HCEC 1CT (cell line): Measurements from ENCODE around the gene LRRC61.
A peak's percentile ranks its signal among the peaks of the same experiment; 100 is the strongest.
"Not testable (repeated sequence)": the region's sequence is repeated elsewhere in the genome, so short reads cannot be mapped to it uniquely, and the experiment has no call there.

Source experiments
- DNase-seq: peaks from one replicate; pipeline ENCODE4 v3.0.0-alpha.2; 2017

The LRRC61 gene

DNA sequence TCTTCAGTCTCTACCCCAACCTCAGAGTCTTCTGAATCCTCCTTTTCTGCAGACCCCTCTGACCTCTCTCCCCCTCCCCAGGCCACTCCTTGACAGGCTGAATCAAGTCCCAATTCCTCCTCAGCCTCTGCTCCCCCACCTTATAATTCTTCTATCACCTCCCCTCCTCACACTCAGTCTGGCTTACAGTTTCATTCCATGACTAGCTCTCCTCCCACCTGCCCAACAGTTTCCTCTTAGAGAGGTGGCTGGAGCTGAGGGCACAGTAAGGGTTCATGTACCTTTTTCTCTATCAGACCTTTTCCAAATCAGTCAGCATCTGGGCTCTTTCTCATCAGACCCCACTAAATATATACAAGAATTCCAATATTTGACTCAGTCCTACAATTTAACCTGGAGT is 14.6 kb upstream of the LRRC61 start:
- no peak for DNase-seq

DNA sequence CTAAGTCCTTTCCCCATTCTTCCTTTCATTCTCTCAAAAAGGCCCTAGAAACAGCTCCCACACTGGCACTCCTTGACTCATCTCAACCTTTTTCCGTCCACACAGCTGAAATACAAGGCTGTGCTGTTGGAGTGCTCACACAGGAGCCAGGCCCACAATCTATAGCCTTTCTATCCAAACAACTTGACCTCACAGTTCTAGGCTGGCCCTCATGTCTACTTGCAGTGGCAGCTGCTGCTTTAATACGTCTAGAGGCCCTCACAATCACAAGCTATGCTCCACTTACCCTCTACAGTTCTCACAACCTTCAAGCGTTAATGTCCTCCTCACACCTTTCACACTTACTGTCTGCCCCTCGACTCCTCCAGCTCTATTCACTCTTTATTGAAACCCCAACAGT is 12.0 kb upstream of the LRRC61 start:
- DNase-seq = no peak

DNA sequence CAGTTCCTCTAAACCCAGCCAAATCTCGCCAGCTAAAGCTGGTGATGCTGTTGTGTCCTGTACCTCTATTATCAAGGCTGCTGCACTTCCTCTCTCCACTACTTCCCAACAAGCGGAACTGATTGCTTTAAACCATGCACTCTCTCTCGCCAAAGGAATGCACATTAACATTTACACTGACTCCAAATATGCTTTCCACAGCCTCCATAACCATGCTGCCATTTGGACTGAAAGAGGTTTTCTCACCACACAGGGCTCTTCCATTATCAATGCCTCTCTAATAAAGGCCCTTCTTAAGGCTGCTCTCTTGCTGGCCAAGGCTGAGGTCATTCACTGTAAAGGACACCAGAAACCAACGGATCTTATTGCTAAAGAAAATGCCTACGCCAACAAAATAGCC is 11.4 kb upstream of the LRRC61 start:
- DNase-seq = no peak

DNA sequence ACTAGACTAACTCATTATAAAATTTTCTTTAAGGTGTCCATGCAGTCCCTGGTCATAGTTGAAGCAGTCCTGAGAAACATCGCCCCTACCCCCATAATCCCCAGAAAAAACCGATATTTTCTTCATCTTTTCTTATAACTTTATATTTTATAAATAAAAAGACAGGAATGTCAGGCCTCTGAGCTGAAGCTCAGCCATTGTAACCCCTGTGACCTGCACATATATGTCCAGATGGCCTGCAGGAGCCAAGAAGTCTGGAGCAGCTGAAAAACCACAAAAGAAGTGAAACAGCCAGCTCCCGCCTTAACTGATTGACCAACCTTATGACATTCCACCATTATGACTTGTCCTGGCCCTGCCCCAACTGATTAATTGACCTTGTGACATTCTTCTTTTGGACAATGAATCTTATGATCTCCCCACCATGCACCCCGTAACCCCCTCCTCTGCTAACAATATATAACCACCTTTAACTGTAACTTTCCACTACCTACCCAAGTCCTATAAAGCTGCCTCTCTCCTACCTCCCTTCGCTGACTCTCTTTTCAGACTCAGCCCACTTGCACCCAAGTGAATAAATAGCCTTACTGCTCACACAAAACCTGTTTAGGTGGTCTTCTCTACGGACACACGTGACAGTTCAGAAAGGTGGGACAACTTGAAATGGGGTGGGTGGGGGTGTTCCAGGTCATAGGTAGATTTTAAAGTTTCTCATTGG is 10.3 kb upstream of the LRRC61 start:
- peak; percentile 69 for DNase-seq

DNA sequence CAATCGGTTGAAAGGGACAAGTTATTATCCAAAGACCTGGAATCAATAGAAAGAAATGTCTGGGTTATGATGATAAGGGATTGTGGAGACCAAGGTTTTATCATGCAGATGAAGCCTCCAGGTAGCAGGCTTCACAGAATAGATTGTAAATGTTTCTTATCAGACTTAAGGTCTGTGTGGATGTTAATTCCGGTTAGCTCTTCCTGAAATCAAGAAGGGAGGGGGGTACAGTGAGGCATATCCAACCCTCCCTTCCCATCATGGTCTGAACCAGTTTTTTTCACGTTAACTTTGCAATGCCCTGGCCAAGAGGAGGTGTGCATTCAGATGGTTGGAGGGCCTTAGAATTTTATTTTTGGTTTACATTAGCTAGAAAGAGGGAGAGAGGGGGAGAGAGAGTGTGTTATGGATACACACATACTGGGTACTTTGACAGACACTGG is 9.8 kb upstream of the LRRC61 start:
- DNase-seq = no peak

DNA sequence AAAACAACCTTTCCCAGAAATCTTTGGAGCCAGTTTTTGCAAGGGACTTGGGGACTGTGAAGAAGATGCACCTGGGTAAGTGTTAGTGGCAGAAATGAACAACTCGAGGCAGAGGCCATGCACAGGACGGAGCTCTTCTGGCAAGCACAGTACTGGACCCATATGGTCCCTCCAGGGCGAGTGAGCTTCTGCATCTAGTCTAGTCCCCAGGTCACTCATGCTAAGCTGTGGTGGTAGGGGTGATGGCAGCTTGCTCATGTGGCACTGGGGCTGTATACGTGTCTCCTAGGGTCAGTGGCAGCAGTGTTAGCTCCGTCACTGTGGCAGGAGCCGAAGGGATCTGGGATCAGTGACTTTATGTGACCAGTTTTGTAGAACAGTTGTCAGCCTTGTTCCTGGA is 9.3 kb upstream of the LRRC61 start:
- DNase-seq = no peak

DNA sequence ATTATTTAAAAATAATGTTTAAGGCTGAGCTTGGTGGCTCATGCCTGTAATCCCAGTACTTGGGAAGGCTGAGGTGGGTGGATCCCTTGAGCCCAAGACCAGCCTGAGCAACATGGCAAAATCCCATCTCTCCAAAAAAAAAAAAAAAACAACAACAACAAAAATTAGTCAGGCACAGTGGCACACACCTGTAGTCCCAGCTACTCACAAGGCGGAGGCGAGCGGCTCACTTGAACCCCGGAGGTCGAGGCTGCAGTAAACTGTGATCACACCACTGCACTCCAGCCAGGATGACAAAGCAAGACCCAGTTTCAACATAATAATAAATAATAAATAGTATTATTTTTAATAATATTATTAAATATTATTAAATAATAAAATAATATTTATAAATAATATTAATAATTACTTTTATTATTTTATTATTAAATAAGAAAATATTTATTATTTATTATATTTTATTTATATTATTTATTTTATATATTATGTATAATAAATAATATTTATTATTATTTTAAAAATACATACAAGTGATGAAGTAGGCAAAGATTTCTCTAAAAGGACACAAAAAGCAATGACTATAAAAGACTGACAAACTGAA is 8.4 kb upstream of the LRRC61 start:
- DNase-seq = no peak

DNA sequence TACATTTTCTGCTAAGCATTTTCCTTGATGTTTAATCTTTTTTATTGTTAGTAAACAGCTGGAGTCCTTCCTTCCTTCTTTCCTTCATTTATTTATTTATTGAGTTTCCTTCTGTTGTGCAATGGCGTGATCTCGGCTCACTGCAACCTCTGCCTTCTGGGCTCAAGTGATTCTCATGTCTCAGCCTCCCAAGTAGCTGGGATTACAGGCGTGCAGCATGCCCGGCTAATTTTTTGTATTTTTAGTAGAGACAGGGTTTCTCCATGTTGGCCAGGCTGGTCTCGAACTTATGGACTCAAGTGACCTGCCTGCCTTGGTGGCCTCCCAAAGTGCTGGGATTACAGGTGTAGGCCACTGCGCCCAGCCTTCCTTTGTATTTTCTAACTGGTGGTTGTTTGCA is 6.2 kb upstream of the LRRC61 start:
- DNase-seq = not testable (repeated sequence)

DNA sequence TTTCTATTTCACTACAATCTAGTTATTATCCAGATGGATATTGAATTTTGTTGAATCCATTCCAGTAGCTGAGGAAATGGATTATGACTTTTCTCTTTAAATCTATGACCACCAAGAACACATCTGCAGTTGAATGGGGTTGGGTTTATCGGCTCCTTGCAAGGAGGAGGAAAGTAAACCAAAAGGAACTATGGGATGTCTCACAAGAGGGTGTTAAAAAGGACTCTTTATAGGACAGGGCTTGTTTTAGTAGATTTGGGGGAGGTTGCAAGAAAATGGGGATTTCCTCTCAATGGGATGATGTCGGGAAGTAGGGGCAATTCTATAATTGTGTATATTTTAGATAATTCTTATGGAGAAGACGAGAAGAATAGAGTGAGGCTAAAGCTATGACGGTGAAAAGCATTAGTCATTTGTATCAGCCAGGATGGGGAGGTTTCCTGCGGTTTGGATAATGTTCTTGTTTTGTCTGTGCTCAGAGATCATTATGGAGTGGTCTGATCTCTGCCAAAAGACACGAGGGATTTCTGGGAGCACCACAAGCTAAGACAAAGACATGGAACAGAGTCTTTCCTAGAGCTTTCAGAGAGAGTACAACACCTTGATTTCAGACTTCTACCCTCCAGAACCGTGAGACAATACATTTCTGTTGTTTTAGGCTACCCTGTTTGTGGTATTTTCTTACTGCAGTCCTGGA is 5.3 kb upstream of the LRRC61 start:
- DNase-seq = no peak

DNA sequence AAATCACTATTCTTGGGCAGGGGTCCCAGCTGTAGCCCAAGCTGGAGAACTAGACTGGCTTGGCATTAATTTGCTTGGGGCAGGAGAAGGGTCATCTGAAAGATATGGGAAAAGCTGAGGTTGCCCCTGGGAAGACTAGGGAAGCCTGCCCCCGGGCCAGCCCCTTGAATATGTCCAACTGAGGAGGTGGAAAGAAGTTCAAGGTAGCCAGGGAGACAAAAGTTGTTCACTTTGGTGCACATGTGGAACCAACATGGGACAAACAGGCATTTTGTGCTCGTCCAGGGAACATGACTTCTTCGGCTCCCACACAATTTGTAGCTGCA is 1.4 kb upstream of the LRRC61 start:
- DNase-seq = no peak

DNA sequence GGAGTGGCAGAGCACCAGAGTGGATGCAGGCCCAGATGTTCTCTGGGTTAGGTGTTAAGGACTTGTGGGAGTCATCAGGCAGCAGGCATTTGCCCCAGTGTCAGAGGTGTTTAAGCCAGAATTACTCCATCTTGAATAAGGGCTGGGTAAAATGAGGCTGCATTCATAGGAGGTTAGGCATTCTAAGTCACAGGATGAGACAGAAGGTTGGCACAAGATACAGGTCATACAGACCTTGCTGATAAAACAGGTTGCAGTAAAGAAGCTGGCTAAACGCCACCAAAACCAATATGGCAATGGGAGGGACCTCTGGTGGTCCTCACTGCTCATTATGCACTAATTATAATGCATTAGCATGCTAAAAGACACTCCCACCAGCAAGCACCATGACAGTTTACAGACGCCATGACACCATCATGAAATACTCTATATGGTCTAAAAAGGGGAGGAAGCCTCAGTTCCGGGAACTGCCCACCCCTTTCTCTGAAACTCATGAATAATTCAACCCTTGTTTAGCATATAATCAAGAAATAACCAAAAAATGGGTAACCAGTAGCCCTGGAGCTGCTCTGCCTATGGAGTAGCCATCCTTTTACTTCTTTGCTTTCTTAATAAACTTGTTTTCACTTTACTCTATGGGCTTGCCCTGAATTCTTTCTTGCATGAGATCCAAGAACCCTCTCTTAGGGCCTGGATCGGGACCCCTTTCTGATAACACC is 882 bp upstream of the LRRC61 start:
- no peak for DNase-seq

DNA sequence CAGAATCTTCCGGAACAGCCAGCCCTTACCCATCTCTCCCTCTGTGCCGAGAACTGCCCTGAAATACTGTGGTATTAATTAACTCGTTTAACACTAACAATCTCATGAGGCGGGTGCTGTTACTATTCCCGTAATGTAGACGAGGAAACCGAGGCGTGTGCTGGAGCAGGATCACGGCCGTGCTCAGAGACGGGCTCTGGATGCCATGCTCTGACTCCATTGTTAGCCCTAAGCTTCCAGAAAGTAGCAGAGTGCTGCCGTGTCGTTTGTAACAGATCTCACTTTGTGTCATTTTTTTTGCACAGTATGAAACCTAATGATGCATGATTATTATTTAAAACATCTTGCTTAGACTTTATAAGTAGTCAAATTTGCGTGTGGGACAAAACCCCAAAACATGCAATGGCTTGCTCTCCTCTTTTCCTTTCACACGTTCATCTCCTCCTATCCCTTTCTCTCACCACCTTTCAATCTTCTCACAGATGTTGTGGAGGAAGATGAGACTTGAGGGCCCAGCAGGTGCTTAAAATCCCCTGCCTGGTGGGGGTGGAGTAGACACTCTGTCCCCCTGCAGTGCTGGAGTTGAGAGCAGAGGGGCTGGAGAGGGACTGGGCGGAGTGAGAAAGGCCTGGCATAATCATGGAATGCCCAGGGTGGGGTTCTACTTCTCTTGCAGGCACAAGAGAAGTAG is 672 bp downstream of the LRRC61 start:
- no peak for DNase-seq

DNA sequence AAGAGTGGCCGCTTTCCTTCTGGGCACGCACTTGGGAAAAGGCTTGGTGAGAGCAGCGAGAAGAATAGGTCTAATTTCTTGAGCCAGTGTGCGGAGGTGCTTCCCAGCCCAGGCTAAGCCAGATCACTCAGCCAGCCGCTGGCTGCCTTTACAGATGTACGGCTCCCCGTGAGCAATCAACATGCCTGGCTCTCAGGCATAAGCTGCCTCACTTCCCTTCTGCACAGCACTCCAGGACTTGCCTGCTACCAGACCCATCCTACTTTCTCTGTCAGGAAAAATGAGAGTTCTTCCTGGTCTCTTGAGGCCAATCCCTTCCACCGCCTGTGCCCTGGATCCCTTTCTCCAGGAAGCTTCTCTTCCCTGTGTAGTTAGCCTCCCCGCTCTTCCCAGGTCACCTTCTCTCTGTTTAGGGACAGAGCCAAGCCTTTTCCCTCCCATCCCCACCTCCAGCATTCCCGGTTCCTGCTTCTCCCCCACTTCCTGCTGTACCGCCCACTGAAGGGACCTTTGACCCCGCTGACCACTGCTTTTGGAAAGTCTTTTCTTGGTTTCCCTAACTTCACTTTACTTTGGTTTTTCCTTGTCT is 1.3 kb downstream of the LRRC61 start:
- DNase-seq = no peak

DNA sequence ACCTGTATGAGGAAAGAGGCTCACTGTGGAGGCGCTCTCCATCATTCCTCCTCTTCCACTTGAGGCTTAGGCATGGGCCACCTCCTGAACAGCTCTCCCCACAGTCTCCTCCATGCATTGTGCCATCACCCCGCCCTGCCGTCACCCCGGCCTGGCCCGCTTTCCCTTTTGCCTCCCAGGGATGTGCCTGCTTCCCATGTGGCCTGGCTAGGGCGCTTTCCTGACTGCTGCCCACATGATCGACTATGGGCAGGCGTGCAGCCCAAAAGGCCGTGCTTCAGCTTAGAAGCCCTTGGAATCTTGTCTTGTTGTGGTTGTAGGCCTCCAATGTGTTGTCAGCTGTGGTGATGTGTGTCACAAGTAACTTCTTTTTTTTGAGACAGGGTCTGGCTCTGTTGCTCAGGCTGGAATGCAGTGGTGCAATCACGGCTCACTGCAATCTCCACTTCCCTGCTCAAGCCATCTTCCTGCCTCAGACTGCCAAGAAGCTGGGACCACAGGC is 2.0 kb downstream of the LRRC61 start:
- DNase-seq = no peak

DNA sequence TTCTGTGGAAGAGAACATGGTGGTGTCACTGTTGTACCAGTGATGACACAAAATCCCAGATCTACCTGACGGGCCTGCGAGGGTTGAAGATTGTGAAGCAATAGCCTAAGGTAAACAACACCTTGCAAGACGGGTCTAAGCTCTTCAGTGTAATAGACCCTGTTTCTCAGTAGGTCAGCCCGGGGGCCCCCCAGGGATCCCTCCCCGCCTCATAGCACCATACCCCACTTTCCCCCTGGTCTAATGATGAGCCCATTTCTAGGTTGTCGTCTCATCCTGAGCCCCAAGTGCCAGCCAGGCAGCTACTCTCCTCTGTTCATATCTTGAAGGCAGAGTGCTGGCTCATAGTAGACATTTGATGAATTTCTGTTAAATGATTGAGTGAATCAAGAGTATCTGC is 2.7 kb downstream of the LRRC61 start:
- no peak for DNase-seq

DNA sequence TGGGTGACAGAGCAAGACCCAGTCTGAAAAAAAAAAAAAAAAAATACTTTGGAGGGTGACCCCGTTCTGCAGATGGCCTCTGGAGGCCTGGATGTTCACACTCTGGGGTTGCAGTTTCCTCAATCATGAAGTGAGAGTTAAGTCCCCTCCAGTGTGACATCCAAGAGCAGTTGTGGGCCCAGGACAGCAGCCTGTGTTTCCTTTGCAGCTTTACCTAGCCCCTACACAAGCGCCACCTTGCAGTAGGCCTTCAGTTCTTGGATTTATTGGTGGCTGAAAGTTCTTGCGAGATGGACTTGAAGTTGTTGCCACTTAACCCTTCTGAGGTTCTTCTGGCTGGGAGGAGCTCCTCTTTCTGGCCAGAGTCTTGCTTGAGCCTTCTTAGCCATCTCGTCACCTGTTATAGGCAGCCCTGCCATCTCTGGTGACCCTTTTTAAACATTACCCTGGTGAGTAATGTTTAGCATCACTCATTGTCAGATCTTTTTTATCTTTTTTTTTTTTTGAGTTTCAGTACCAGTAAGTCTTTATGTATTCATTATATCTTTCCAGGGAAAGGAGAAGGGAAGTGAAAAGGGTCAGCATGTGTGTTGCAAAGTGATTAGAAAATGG is 3.6 kb downstream of the LRRC61 start:
- no peak for DNase-seq

DNA sequence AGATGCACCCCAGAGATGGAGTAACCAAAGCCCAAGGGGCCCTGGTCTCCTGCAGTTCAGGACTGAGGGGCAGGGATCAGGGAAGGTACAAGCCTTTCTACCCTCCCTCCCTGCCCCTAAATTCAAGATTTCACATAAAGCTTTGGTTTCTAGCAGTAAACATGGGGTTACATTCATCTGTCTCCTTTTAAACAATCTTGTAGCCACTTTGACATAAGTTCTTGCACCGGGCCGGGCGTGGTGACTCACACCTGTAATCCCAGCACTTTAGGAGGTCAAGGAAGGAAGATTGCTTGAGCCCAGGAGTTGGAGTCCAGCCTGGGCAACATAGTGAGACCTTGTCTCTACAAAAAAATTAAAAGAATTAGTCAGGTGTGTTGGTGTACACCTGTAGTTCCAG is 4.2 kb downstream of the LRRC61 start:
- DNase-seq = no peak

DNA sequence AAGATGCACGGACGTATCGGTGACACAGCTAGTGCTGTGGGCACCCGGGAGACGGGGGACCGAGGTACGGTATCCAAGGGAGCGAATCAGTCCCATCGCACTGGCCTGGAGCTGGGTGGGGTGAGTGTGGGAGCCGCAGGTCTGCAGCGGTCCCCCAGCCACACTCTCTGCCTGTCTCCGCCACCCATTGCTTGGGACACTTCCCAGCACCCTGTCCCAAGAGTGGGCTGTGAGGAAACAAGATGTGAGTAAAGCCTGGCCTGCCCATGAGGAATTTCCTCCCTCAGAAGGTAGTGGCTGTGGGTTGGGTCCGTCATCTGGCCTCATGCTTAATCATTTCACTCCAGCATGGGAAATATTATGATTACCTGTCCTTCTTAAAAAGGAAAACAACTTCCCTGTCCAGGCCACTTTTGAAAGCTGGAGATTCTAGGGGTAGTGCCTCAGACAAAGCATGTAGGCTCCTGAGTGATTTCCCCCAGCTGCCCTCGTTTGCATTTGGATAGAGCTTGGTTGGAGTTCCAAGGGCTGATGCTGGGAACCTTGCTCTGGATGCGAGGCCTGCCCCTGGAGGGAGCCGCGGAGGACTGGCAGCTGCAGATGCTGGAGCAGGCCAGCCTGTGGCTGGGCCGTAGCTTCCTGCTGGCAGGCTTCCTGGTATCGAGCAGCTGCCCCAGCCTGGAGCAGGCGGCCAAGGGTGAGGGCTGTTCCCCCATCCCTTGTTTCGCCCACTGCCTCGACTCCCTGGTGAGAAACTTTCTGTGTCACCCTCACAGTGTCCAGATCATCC is 6.4 kb downstream of the LRRC61 start:
- DNase-seq = no peak

DNA sequence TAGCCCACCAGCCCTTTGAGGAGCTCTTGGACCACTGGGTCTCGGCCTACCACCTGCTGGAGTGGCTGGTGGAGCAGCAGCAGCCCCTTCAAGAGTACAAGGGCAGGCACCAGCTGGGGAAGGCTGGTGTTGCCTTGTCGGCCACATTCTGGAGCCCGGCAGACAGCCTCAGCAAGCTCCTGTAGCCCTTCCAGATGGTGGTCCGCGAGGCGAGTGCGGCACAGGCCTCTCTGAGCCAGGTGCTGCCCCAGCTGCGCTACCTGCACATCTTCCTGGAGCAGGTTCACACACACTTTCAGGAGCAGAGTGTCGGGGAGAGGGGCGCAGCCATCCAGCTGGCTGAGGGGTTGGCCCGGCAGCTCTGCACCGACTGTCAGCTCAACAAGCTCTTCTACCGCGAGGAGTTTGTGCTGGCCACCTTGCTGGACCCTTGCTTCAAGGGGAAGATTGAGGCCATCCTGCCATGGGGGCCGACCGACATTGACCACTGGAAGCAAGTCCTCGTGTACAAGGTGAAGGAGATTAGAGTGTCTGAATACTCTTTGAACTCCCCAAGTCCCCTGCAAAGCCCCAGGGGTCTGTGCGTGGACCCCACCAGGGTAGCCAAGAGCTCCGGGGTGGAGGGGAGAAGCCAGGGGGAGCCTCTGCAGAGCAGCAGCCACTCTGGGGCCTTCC is 7.2 kb downstream of the LRRC61 start:
- DNase-seq = no peak

DNA sequence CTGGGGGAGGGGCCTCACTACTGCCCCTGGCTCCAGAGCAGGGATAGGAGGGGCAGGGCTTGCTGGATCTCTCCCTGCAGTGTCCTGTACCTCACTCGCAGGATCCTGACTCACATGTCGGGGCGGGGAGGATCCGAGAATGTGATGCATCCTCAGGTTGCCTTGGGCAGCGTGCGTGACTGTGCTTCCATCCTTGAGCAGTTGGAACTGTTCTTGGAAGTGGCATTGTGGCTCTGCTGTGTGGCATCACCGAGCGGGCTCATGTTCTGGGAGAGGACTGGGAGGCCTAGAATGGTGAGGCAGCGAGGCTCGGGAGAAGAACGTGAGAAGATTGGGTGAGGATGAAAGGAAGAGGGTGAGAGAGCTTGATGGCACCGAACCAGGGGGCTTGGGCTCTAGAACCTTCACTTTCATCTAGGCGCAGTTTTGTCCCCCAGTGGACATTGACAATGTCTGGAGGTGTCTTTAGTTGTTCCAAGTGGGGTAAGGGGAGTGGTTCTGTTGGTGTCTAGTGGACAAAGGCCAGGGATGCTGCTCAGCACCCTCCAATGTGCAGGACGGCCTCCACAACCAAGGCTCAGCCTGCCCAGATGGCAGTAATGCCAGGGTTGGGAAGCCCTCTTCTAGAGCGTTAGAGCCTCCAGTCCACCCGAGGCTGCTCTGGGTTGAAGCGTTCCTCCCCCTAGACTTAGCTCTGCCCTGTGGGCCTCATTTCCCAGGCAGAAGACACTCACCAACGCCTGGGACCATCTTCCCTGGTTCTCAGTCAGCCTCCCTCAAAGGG is 9.9 kb downstream of the LRRC61 start:
- no peak for DNase-seq
